Measurements from ENCODE around the gene TRMO. TPM values are rescaled to one million over a fixed set of nuclear protein-coding genes. Genes with fewer than 3 reads are reported as not detected.
"Not testable (repeated sequence)": the region's sequence is repeated elsewhere in the genome, so short reads cannot be mapped to it uniquely, and the experiment has no call there.

Gene TRMO
- total RNA-seq, 2 donors from 2014 or later: 41.2 to 46.3 TPM

- H3K27ac Mint-ChIP-seq: no peak overlapping the region
- H3K4me3 Mint-ChIP-seq: no peak overlapping the region
- peaks cover 9% of the 10 kb centered on the region for H3K27me3 Mint-ChIP-seq
- peak in 2 of 3 donors; percentile 31 to 37 for DNase-seq
- peaks cover 5% of the 10 kb centered on the region for H3K4me1 Mint-ChIP-seq
- peak; percentile 96 for ATAC-seq
- H3K36me3 Mint-ChIP-seq (ENCODE audit: low read depth): peaks cover 2% of the 10 kb centered on the region
- no peaks in the 10 kb centered on the region for H3K9me3 ChIP-seq (ENCODE audit: control insufficient read depth, low read length, poor library complexity, severe bottlenecking)
These were observed 32.3 kb upstream of the TRMO start for GRCh38 chr9:97954550-97954989.

GRCh38 chr9:97950873-97951272, 28.6 kb upstream of the TRMO start:
- ATAC-seq (peak; percentile 65), DNase-seq (peak in 1 of 3 donors; percentile 6)
- H3K4me1 Mint-ChIP-seq; H3K36me3 Mint-ChIP-seq (ENCODE audit: low read depth); H3K9me3 ChIP-seq (ENCODE audit: control insufficient read depth, low read length, poor library complexity, severe bottlenecking); H3K27ac Mint-ChIP-seq; H3K4me3 Mint-ChIP-seq; H3K27me3 Mint-ChIP-seq: not testable (repeated sequence)

DNA sequence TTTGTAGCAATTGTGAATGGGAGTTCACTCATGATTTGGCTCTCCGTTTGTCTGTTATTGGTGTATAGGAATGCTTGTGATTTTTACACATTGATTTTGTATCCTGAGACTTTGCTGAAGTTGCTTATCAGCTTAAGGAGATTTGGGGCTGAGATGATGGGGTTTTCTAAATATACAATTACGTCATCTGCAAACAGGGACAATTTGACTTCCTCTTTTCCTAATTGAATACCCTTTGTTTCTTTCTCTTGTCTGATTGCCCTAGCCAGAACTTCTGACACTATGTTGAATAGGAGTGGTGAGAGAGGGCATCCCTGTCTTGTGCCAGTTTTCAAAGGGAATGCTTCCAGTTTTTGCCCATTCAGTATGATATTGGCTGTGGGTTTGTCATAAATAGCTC, 24.8 kb upstream of the TRMO start:
- H3K36me3 Mint-ChIP-seq (ENCODE audit: low read depth); DNase-seq; H3K27me3 Mint-ChIP-seq; H3K9me3 ChIP-seq (ENCODE audit: control insufficient read depth, low read length, poor library complexity, severe bottlenecking); H3K4me3 Mint-ChIP-seq; H3K4me1 Mint-ChIP-seq; ATAC-seq; H3K27ac Mint-ChIP-seq: not testable (repeated sequence)

GRCh38 chr9:97945470-97945869, 23.2 kb upstream of the TRMO start:
- H3K4me3 Mint-ChIP-seq; H3K9me3 ChIP-seq (ENCODE audit: control insufficient read depth, low read length, poor library complexity, severe bottlenecking); DNase-seq; ATAC-seq; H3K4me1 Mint-ChIP-seq; H3K36me3 Mint-ChIP-seq (ENCODE audit: low read depth); H3K27ac Mint-ChIP-seq; H3K27me3 Mint-ChIP-seq: not testable (repeated sequence)

- H3K27me3 Mint-ChIP-seq: no peaks in the 10 kb centered on the region
- no peak overlapping the region for H3K4me3 Mint-ChIP-seq
- peaks cover 4% of the 10 kb centered on the region for H3K4me1 Mint-ChIP-seq
- H3K9me3 ChIP-seq (ENCODE audit: control insufficient read depth, low read length, poor library complexity, severe bottlenecking): no peaks in the 10 kb centered on the region
- no peak for ATAC-seq
- peaks cover under 1% of the 10 kb centered on the region for H3K36me3 Mint-ChIP-seq (ENCODE audit: low read depth)
- H3K27ac Mint-ChIP-seq: no peak overlapping the region
- no peak for DNase-seq
These were observed 22.3 kb upstream of the TRMO start for GRCh38 chr9:97944612-97945011.

DNA sequence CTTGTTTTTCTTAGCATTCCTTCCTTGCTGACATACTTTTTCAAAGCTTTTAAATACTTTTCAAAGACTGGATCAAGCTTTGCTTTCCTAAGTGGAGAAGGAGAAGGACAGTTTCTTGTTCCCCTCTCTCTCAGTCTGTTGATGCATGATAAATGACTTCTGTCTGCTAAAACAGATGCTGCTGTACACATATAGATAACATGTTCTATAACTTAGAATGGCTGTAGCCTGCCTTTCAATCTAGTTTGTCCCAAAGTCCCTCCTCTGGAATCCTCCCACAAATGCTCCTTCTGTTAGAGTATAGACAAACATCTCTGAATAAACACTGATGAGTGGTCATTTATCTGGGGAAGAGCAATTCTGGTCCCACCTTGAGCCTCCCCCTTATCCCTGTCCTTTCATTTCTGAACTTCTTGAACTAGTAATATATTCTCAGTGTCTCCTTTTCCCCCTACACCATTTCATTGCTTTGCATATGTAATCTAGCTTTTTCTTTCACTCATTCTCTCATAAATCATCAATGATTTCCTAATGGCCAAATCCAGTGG, 21.1 kb upstream of the TRMO start:
- no peak overlapping the region for H3K4me3 Mint-ChIP-seq
- no peak overlapping the region for H3K27ac Mint-ChIP-seq
- H3K4me1 Mint-ChIP-seq: peaks cover 7% of the 10 kb centered on the region
- H3K36me3 Mint-ChIP-seq (ENCODE audit: low read depth): no peaks in the 10 kb centered on the region
- no peaks in the 10 kb centered on the region for H3K9me3 ChIP-seq (ENCODE audit: control insufficient read depth, low read length, poor library complexity, severe bottlenecking)
- DNase-seq: no peak
- H3K27me3 Mint-ChIP-seq: no peaks in the 10 kb centered on the region
- ATAC-seq: no peak

- Mint-ChIP-seq H3K27ac (no peak overlapping the region), H3K27me3 (no peaks in the 10 kb centered on the region), H3K4me1 (peaks cover 16% of the 10 kb centered on the region), H3K4me3 (no peak overlapping the region), H3K36me3 (ENCODE audit: low read depth) (no peaks in the 10 kb centered on the region)
- no peaks in the 10 kb centered on the region for H3K9me3 ChIP-seq (ENCODE audit: control insufficient read depth, low read length, poor library complexity, severe bottlenecking)
- ATAC-seq: no peak
- no peak for DNase-seq
These were observed 19.0 kb upstream of the TRMO start for GRCh38 chr9:97941323-97941722.

DNA sequence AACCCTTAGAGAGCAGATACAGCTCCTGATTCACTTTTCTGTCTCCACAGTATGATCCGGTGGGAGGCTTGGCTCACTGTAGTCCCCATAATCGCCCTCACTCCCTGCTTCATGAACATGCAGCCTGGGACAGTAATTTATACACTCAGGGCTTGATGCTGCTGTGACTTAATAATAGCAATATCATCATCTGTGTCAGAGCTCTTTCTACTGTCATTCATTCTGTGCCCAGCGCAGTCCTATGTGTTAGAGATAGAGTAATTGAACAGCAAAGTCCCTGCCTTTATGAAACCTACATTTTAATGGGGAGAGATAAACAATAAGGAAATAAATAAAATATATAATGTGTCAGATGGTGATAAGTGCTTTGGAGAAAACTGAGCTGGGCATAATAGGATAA, 18.4 kb upstream of the TRMO start:
- no peak for DNase-seq
- no peaks in the 10 kb centered on the region for H3K27me3 Mint-ChIP-seq
- peaks cover 16% of the 10 kb centered on the region for H3K4me1 Mint-ChIP-seq
- no peaks in the 10 kb centered on the region for H3K9me3 ChIP-seq (ENCODE audit: control insufficient read depth, low read length, poor library complexity, severe bottlenecking)
- H3K4me3 Mint-ChIP-seq: no peak overlapping the region
- H3K27ac Mint-ChIP-seq: no peak overlapping the region
- no peaks in the 10 kb centered on the region for H3K36me3 Mint-ChIP-seq (ENCODE audit: low read depth)
- no peak for ATAC-seq

DNA sequence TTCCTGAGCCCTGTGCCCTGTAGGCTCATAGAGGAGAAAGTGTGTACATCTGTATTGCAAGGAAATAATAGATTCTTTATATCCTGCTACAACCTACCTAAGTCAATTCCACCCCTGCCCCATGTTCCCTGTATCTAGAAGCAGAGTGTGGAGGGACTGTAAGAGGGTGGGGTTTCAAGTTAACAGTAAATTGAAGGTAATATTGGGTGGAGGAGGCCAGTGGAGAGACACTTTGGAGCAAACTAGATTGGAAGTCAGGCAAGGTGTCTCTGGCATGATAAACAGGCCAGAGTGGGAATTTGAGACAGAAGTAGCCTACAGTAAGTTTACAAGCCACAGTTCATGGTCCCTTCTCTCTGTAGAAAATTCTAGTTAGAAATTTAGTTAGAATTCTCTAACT, 17.9 kb upstream of the TRMO start:
- DNase-seq: no peak
- no peaks in the 10 kb centered on the region for H3K27me3 Mint-ChIP-seq
- peaks cover 16% of the 10 kb centered on the region for H3K4me1 Mint-ChIP-seq
- no peak overlapping the region for H3K4me3 Mint-ChIP-seq
- H3K36me3 Mint-ChIP-seq (ENCODE audit: low read depth): no peaks in the 10 kb centered on the region
- no peak for ATAC-seq
- no peaks in the 10 kb centered on the region for H3K9me3 ChIP-seq (ENCODE audit: control insufficient read depth, low read length, poor library complexity, severe bottlenecking)
- no peak overlapping the region for H3K27ac Mint-ChIP-seq

GRCh38 chr9:97938081-97938644, 15.9 kb upstream of the TRMO start, which contains the start of gene HEMGN:
Gene HEMGN, minus strand, starts transcription at chr9:97938172. Its CDS starts 36 bp downstream, at chr9:97938136.
- Mint-ChIP-seq H3K27me3 (no peaks in the 10 kb centered on the region), H3K27ac (peak within 1 kb of the TSS; percentile 86), H3K36me3 (ENCODE audit: low read depth) (no peaks in the 10 kb centered on the region), H3K4me3 (no peak within 1 kb of the TSS), H3K4me1 (peaks cover 20% of the 10 kb centered on the region)
- peak; percentile 99 for ATAC-seq
- H3K9me3 ChIP-seq (ENCODE audit: control insufficient read depth, low read length, poor library complexity, severe bottlenecking): no peaks in the 10 kb centered on the region
- peak in 1 of 3 donors; percentile 19 for DNase-seq

GRCh38 chr9:97936998-97937397, 14.7 kb upstream of the TRMO start:
- Mint-ChIP-seq H3K4me1 (peaks cover 22% of the 10 kb centered on the region), H3K4me3 (no peak overlapping the region), H3K36me3 (ENCODE audit: low read depth) (no peaks in the 10 kb centered on the region), H3K27ac (no peak overlapping the region), H3K27me3 (no peaks in the 10 kb centered on the region)
- H3K9me3 ChIP-seq (ENCODE audit: control insufficient read depth, low read length, poor library complexity, severe bottlenecking): no peaks in the 10 kb centered on the region
- ATAC-seq (no peak), DNase-seq (no peak)

GRCh38 chr9:97935276-97935675, 13.0 kb upstream of the TRMO start:
- Mint-ChIP-seq H3K4me3 (no peak overlapping the region), H3K36me3 (ENCODE audit: low read depth) (no peaks in the 10 kb centered on the region), H3K27ac (no peak overlapping the region), H3K27me3 (no peaks in the 10 kb centered on the region), H3K4me1 (peaks cover 31% of the 10 kb centered on the region)
- ATAC-seq (no peak), DNase-seq (no peak)
- H3K9me3 ChIP-seq (ENCODE audit: control insufficient read depth, low read length, poor library complexity, severe bottlenecking): no peaks in the 10 kb centered on the region

- DNase-seq (no peak), ATAC-seq (no peak)
- H3K4me3 Mint-ChIP-seq: no peak overlapping the region
- no peaks in the 10 kb centered on the region for H3K9me3 ChIP-seq (ENCODE audit: control insufficient read depth, low read length, poor library complexity, severe bottlenecking)
- H3K27me3 Mint-ChIP-seq: no peaks in the 10 kb centered on the region
- H3K27ac Mint-ChIP-seq: no peak overlapping the region
- H3K4me1 Mint-ChIP-seq: peaks cover 33% of the 10 kb centered on the region
- no peaks in the 10 kb centered on the region for H3K36me3 Mint-ChIP-seq (ENCODE audit: low read depth)
These were observed 12.2 kb upstream of the TRMO start for GRCh38 chr9:97934321-97935115.

Data from T-helper 17 cell (primary cell).